GM12874 (cell line): ENCODE data around the gene CTNNB1.

Experiments
- CTCF ChIP-seq: IDR thresholded peaks from 2 replicates; pipeline ENCODE4 v1.5.1; 2011; ENCODE audit warnings: low read depth, mild to moderate bottlenecking, control low read depth, low read length, moderate library complexity; ENCODE audit not compliant: insufficient read depth

CTNNB1 gene

GRCh38 chr3:41236228-41236627 is 36.9 kb downstream of the CTNNB1 start:
- TF ChIP-seq CTCF = no peak

DNA sequence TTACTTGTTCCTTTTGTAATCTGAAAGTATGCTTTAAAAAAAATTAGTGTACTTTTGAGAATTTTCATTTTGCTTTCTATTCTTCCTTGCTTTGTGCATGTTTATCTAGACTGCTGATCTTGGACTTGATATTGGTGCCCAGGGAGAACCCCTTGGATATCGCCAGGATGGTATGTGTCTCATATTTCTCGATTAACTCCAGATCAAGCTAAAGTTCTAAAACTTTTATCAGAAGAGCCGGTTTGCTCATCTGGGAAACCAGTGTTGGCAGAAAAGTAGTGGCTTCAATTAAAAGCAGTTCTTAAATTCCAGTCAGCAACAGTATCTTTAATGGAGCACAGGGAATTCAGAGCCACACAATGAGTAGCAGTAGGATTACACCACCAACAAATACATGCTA is 38.6 kb downstream of the CTNNB1 start:
- no peak for TF ChIP-seq CTCF

DNA sequence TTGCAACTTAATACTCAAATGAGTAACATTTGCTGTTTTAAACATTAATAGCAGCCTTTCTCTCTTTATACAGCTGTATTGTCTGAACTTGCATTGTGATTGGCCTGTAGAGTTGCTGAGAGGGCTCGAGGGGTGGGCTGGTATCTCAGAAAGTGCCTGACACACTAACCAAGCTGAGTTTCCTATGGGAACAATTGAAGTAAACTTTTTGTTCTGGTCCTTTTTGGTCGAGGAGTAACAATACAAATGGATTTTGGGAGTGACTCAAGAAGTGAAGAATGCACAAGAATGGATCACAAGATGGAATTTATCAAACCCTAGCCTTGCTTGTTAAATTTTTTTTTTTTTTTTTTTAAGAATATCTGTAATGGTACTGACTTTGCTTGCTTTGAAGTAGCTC is 40.3 kb downstream of the CTNNB1 start:
- no peak for TF ChIP-seq CTCF

- TF ChIP-seq CTCF = no peak
Observed at GRCh38 chr3:41241161-41241560, 41.9 kb downstream of the CTNNB1 start.

GRCh38 chr3:41241800-41242571 is 42.7 kb downstream of the CTNNB1 start:
- no peak for TF ChIP-seq CTCF

DNA sequence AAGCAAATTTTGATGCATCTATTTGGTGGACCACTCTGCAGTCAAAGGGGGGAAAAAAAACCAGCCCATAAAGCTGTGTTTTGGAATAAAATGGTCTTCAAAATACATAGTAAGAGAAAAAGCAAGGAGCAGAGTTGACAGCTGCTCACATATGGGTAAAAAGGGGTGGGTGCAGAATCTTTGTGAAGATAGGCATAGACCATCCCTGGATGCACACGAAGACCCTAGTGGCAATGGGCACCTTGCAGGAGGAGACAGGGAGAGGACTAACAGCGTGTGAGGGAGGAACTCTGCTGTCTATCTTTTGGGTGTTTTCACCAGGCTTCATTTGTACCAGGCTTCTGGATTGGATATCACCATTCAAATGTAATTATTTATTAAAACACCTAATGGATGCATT is 43.9 kb downstream of the CTNNB1 start:
- no peak for TF ChIP-seq CTCF

DNA sequence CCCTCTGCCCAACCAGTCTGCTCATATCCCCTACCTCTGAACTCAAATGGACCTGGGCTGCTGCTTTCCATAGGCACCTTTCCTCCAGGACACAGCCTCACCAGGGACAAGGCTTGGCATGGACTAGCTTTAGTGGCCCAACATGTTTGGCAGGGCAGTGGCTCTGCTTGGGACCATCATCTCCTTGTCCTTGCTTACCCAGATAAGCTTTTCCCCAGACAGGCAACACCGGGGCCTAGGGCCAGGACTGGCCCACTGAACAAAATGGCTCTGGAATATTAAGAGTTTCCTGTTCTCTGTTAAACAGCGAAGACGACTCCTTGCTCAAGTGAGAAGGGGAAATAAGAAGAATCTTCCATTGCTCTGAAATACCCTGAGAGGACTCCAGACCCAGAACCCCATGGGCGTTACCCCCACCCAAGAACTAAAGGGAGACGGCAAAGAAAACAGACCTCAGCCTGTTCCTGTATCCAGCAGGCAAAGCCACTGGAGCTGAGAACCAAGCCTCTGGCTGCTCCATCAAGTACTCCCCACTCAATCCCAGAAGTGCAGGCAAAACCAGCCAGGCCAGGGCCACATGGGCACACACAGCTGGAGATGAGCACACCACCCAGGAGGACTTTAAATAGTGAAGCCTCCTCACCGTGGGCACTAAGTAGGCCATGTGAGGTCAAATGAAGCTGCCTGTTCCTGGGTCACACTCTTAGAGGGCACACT is 45.5 kb downstream of the CTNNB1 start:
- TF ChIP-seq CTCF = no peak
